SH-SY5Y (cell line): ENCODE measurements around the gene CAMTA1.

Experiments used
- GATA2 ChIP-seq: IDR thresholded peaks from 2 replicates; pipeline ENCODE4 v1.6.1; 2011; ENCODE audit warnings: mild to moderate bottlenecking, low read depth, low read length
- GATA3 ChIP-seq: IDR thresholded peaks from 2 replicates; pipeline ENCODE4 v1.6.1; 2011; ENCODE audit warnings: low read depth, mild to moderate bottlenecking, low read length, moderate library complexity

- TF ChIP-seq GATA3 (no peak), GATA2 (no peak)
Measured at GRCh38 chr1:7378346-7379130, 593.3 kb downstream of the CAMTA1 start.
